GM12878 (cell line): Measurements from ENCODE around the gene CD151. TPM values are rescaled to one million over a fixed set of nuclear protein-coding genes. Genes with fewer than 3 reads are reported as not detected.

Experiments used
- ATAC-seq: fragments of 200-7000 bp; cut with Tn5 transposase; 3 replicates; pipeline ENCODE4 v1.9.1; 2020; ENCODE audit warnings: mild to moderate bottlenecking, moderate library complexity
- Bru-seq: library from RNA; stranded (reverse); fragments of 400-500 nt; gene quantifications from one replicate; lab custom pipeline; 2021; lab: Mats Ljungman, UMichigan
- BruChase-seq, 2 experiments: library from RNA; stranded (reverse); fragments of 400-500 nt; gene quantifications; one replicate each; lab custom pipeline; 2021; lab: Mats Ljungman, UMichigan
- BruUV-seq: library from RNA; stranded (reverse); fragments of 400-500 nt; replicated peaks from 2 replicates; lab custom pipeline; 2021; lab: Mats Ljungman, UMichigan
- CTCF ChIA-PET: fragments of 300-600 bp; sonication (Branson Sonifier 250); formaldehyde crosslinking; extraction: SDS; loops from one replicate; lab custom pipeline; 2021; ENCODE audit warnings: inconsistent platforms; lab: Yijun Ruan, JAX
- POLR2A ChIA-PET: fragments of 350-600 bp; formaldehyde crosslinking; extraction: SDS; loops from one replicate; lab custom pipeline; 2021; ENCODE audit warnings: inconsistent platforms; lab: Charles Lee
- RAD21 ChIA-PET: fragments of 300-600 bp; sonication (Branson Sonifier 250); formaldehyde crosslinking; loops from one replicate; lab custom pipeline; 2023; ENCODE audit warnings: antibody characterized with exemption; ENCODE audit not compliant: unreplicated experiment; lab: Charles Lee
- SMC1A ChIA-PET: fragments of 300-600 bp; sonication (Branson Sonifier 250); formaldehyde crosslinking; loops from one replicate; lab custom pipeline; 2023; ENCODE audit not compliant: unreplicated experiment, uncharacterized antibody; lab: Charles Lee
- DNase-seq: peaks from one replicate; pipeline ENCODE4 v3.0.0-alpha.2; 2011; ENCODE audit warnings: low read depth, low spot score
- FAIRE-seq: peaks from 3 replicates; lab custom pipeline; 2011; peaks lifted over from hg19 to GRCh38; lab: Jason Lieb, UNC
- H2AFZ ChIP-seq: 2 replicates; pipeline ENCODE4 v1.6.0; 2011; ENCODE audit warnings: low read depth, low read length, control low read depth; ENCODE audit not compliant: control insufficient read depth
- H3K27ac ChIP-seq: 2 replicates; pipeline ENCODE4 v1.5.1; 2011; ENCODE audit warnings: control low read depth; ENCODE audit not compliant: control insufficient read depth, insufficient read depth
- H3K27me3 ChIP-seq, 2 experiments: replicated peaks in 1 of 2; 2 replicates each; pipeline versions ENCODE4 v1.6.0 to v1.6.1; 2011; ENCODE audit warnings: low read length in 1 of 2; ENCODE audit not compliant: control insufficient read depth in 2 of 2, insufficient read depth in 2 of 2
- H3K36me3 ChIP-seq, 2 experiments: 2 replicates each; pipeline ENCODE4 v1.5.1; 2011; ENCODE audit warnings: low read length in 1 of 2; ENCODE audit not compliant: control insufficient read depth in 2 of 2, insufficient read depth in 2 of 2
- H3K4me1 ChIP-seq: 2 replicates; pipeline ENCODE4 v1.6.1; 2011; ENCODE audit warnings: mild to moderate bottlenecking, low read length, moderate library complexity, mixed read lengths; ENCODE audit not compliant: control insufficient read depth, insufficient read depth
- H3K4me2 ChIP-seq: 2 replicates; pipeline ENCODE4 v1.6.0; 2011; ENCODE audit warnings: control low read depth; ENCODE audit not compliant: control insufficient read depth, insufficient read depth
- H3K4me3 ChIP-seq: fragments of 200-600 bp; sonication (generic); 2 replicates; pipeline ENCODE4 v1.5.1; 2016
- H3K79me2 ChIP-seq: 2 replicates; pipeline ENCODE4 v1.6.0; 2011; ENCODE audit warnings: low read length; ENCODE audit not compliant: control insufficient read depth, insufficient read depth
- H3K9ac ChIP-seq: 2 replicates; pipeline ENCODE4 v1.8.0; 2011; ENCODE audit warnings: low read length, control low read depth, mixed read lengths; ENCODE audit not compliant: control insufficient read depth, insufficient read depth
- H3K9me3 ChIP-seq: replicated peaks from 3 replicates; pipeline ENCODE4 v1.5.1; 2011; ENCODE audit warnings: mild to moderate bottlenecking, low read length; ENCODE audit not compliant: control insufficient read depth, insufficient read depth
- H4K20me1 ChIP-seq: 2 replicates; pipeline ENCODE4 v1.6.0; 2011; ENCODE audit not compliant: control insufficient read depth, insufficient read depth
- ETV6 ChIP-seq, 2 experiments: fragments of 450-650 bp in 1 of 2; IDR thresholded peaks in 1 of 2; conservative IDR thresholded peaks in 1 of 2; 2 replicates each; pipeline ENCODE4 v1.6.1; 2014; ENCODE audit warnings: antibody characterized with exemption in 1 of 2, borderline replicate concordance in 1 of 2, low read depth in 1 of 2, mild to moderate bottlenecking in 1 of 2, moderate library complexity in 1 of 2
- EZH2 ChIP-seq: IDR thresholded peaks from 2 replicates; pipeline ENCODE4 v1.6.1; 2012; ENCODE audit warnings: low read depth, mild to moderate bottlenecking, control low read depth, inconsistent platforms, low read length, borderline replicate concordance; ENCODE audit not compliant: control insufficient read depth
- IRF5 ChIP-seq: fragments of 450-650 bp; IDR thresholded peaks from 2 replicates; pipeline ENCODE4 v1.6.1; 2017; ENCODE audit warnings: borderline replicate concordance
- JUNB ChIP-seq: IDR thresholded peaks from 2 replicates; pipeline ENCODE4 v1.6.1; 2016; ENCODE audit warnings: antibody characterized with exemption, mild to moderate bottlenecking
- NBN ChIP-seq: fragments of 450-650 bp; IDR thresholded peaks from 2 replicates; pipeline ENCODE4 v1.6.1; 2016
- NFYA ChIP-seq: IDR thresholded peaks from 2 replicates; pipeline ENCODE4 v1.6.1; 2011; ENCODE audit warnings: low read depth, mild to moderate bottlenecking, low read length, improper control_type of control experiment, borderline replicate concordance
- NR2F1 ChIP-seq: fragments of 450-650 bp; conservative IDR thresholded peaks from 2 replicates; pipeline ENCODE4 v1.6.1; 2017; ENCODE audit warnings: mild to moderate bottlenecking
- NRF1 ChIP-seq: conservative IDR thresholded peaks from 2 replicates; pipeline ENCODE4 v1.6.1; 2011; ENCODE audit warnings: mild to moderate bottlenecking, low read depth, low read length, improper control_type of control experiment
- PAX8 ChIP-seq: fragments of 450-650 bp; IDR thresholded peaks from 2 replicates; pipeline ENCODE4 v1.6.1; 2017; ENCODE audit warnings: mild to moderate bottlenecking, moderate library complexity
- PKNOX1 ChIP-seq: fragments of 450-650 bp; IDR thresholded peaks from 2 replicates; pipeline ENCODE4 v1.6.1; 2016; ENCODE audit warnings: mild to moderate bottlenecking
- RBBP5 ChIP-seq: fragments of 200-600 bp; sonication (generic); conservative IDR thresholded peaks from 2 replicates; pipeline ENCODE4 v1.6.1; 2016
- ZNF592 ChIP-seq: fragments of 450-650 bp; IDR thresholded peaks from 2 replicates; pipeline ENCODE4 v1.6.1; 2017; ENCODE audit warnings: mild to moderate bottlenecking, moderate library complexity
- ZZZ3 ChIP-seq: IDR thresholded peaks from 2 replicates; pipeline ENCODE4 v1.6.1; 2011; ENCODE audit warnings: low read depth; ENCODE audit not compliant: control insufficient read depth, insufficient read length
- WGBS: methylation state at CpG from one replicate; pipeline ENCODE4 v1.1.6; 2016; ENCODE audit warnings: low lambda C conversion rate; ENCODE audit not compliant: insufficient replicate concordance, insufficient coverage; ENCODE audit errors: missing lambda C conversion rate; 5-methylcytosine and 5-hydroxymethylcytosine counted together
- in situ Hi-C: fragments of 300-500 bp; cut with MboI; formaldehyde crosslinking; loops from 9 replicates; pipeline ENCODE4 v1.14.3; 2018; ENCODE audit warnings: mixed read lengths
- intact Hi-C: fragments of 100-400 bp; cut with micrococcal nuclease; formaldehyde crosslinking; loops from one replicate; pipeline ENCODE4 v1.14.2; 2022; ENCODE audit not compliant: unreplicated experiment
- long read RNA-seq, 2 experiments: library from polyadenylated mRNA; unstranded; transcript quantifications; one replicate each; pipeline ENCODE4 v2.0.0, GENCODE V29; 2019 to 2020
- polyA minus RNA-seq, 3 experiments: library from RNA; depleted of rRNA, polyadenylated mRNA; stranded (reverse); fragments of >200 nt; gene quantifications; 2 replicates each; pipeline ENCODE4 v1.2.3, GENCODE V29; 2011
- polyA plus RNA-seq, 11 experiments: library from polyadenylated mRNA; depleted of rRNA in 4 of 11; unstranded in 6 of 11; stranded (reverse) in 5 of 11; fragments of >200 nt; fragmentation: Nextera tagmentation in 4 of 11; fragmentation: Illumina TruSeq in 1 of 11; extraction: Ambion mirVana in 4 of 11; extraction: Trizol in 1 of 11; gene quantifications; 1 replicate in 1 of 11; 2 replicates in 10 of 11; pipeline versions ENCODE4 v1.2.1 to v1.2.3, GENCODE V29; 2011 to 2016; ENCODE audit warnings: inconsistent platforms in 2 of 11, missing spikeins in 2 of 11, low read depth in 1 of 11
- total RNA-seq, 4 experiments: library from RNA; depleted of rRNA in 3 of 4; stranded (reverse); fragments of >200 nt in 3 of 4; fragmentation: Illumina TruSeq in 1 of 4; extraction: Trizol in 1 of 4; gene quantifications; 2 replicates each; pipeline versions ENCODE4 v1.2.1 to v1.2.3, GENCODE V29; 2013 to 2021

The CD151 gene
- 31.6 and 37.0 TPM in 2 replicates for total RNA-seq (2013; cell fraction: nucleolus; rRNA removed)
- total RNA-seq (2014; rRNA removed) = 26.2 and 37.1 TPM in 2 replicates
- total RNA-seq (2014; rRNA removed; fragmentation: Illumina TruSeq; extraction: Trizol) = 11.1 and 17.6 TPM in 2 replicates
- total RNA-seq (2021) = 28.6 and 31.7 TPM in 2 replicates
- polyA plus RNA-seq (2011; ENCODE audit: low read depth) = 11.6 TPM
- polyA plus RNA-seq (2011; rRNA removed) = 19.9 and 39.6 TPM in 2 replicates
- 55.0 and 67.3 TPM in 2 replicates for polyA plus RNA-seq (2011; cell fraction: cytosol; rRNA removed)
- polyA plus RNA-seq (2011; cell fraction: nucleus; rRNA removed) = 150 and 186 TPM in 2 replicates
- 30.4 and 30.5 TPM in 2 replicates for polyA plus RNA-seq (2012)
- 1.5 and 9.4 TPM in 2 replicates for polyA plus RNA-seq (2014; fragmentation: Illumina TruSeq; extraction: Trizol)
- 1 to 10 TPM in 1 of 2 experiments, under 1 TPM in 1; 0.52 to 1.4 TPM for polyA plus RNA-seq (2014; fragmentation: Nextera tagmentation; extraction: Ambion mirVana)
- polyA plus RNA-seq (2014; rRNA removed) = 40.1 and 41.7 TPM in 2 replicates
- 10 to 100 TPM in 1 of 2 experiments, 1 to 10 TPM in 1; 9.4 to 11.7 TPM for polyA plus RNA-seq (2016; fragmentation: Nextera tagmentation; extraction: Ambion mirVana)
- 32.0 and 60.1 TPM in 2 replicates for polyA minus RNA-seq (2011; rRNA and poly(A)+ RNA removed)
- polyA minus RNA-seq (2011; cell fraction: cytosol; rRNA and poly(A)+ RNA removed) = 19.9 and 21.7 TPM in 2 replicates
- 35.8 and 46.4 TPM in 2 replicates for polyA minus RNA-seq (2011; cell fraction: nucleus; rRNA and poly(A)+ RNA removed)
- percentile 49 among the genes with signal in this experiment for Bru-seq, nascent RNA
- BruChase-seq, experiment 1, labeled RNA remaining after a 6-hour chase = percentile 56 among the genes with signal in this experiment
- percentile 51 among the genes with signal in this experiment for BruChase-seq, experiment 2, labeled RNA remaining after a 2-hour chase
- long read RNA-seq, experiment 1, partial matches to known transcripts = 2 of 2 reads
- long read RNA-seq, experiment 1, other reads (novel, unspliced or antisense) = 0 of 2 reads
- long read RNA-seq, experiment 2 = 0 reads

- Histone ChIP-seq H3K9me3 (no peaks in the 10 kb centered on the region), H3K4me1 (peaks cover 40% of the 10 kb centered on the region), H2AFZ (peak within 1 kb of the TSS; percentile 67), H3K27me3 (no peaks in the 10 kb centered on the region; a peak in 3 of 4 replicates), H3K79me2 (no peaks in the 10 kb centered on the region), H3K4me3 (peak within 1 kb of the TSS; percentile 74), H3K9ac (peak within 1 kb of the TSS; percentile 44; the same call in 1 of the 2 replicates), H3K4me2 (peak within 1 kb of the TSS; percentile 89), H4K20me1 (no peaks in the 10 kb centered on the region), H3K36me3 (peaks cover 0 to 4% of the 10 kb centered on the region in 2 experiments; a peak in 2 of 4 replicates), H3K27ac (no peak within 1 kb of the TSS)
- SMC1A ChIA-PET = interaction anchor here (0.6 kb wide), 1 partner anchor 21 kb away, joined by 3 read pairs; no protein-coding TSS in a partner anchor
- 7% methylated on average over 37 of the region's 67 CpGs for WGBS
- FAIRE-seq (no peak), ATAC-seq (peak; percentile 52), DNase-seq (no peak)
- RAD21 ChIA-PET = interaction anchor here (0.6 to 1.2 kb wide), 3 partner anchors 11 to 26 kb away, joined by 3 to 9 read pairs (median 5); partner anchors contain the start of gene TSPAN4
- POLR2A ChIA-PET = interaction anchor here (0.6 to 1.5 kb wide), 4 partner anchors 13 to 48 kb away, joined by 3 to 5 read pairs (median 4); partner anchors contain the start of gene PNPLA2
- BruUV-seq = no TSS peak
- in situ Hi-C loops = no loop called here
- CTCF ChIA-PET = no interaction called here
- intact Hi-C loops = no loop called here
- TF ChIP-seq EZH2 (no peak), NFYA (no peak), NR2F1 (0 out of 2 replicates have a peak, but pooled peaks have one; percentile 14), ZZZ3 (no peak), RBBP5 (no peak), NRF1 (no peak), PKNOX1 (no peak), NBN (no peak), JUNB (no peak), ZNF592 (no peak), ETV6 (conservative IDR thresholded peaks at IDR 0.05 in 1 of 2, IDR thresholded peaks at IDR 0.05 in 1 of 2; ENCODE audit: borderline replicate concordance in 1 of 2, low read depth in 1 of 2) (no peak), IRF5 (no peak), PAX8 (no peak)
Observed at GRCh38 chr11:832529-833113, at the start of gene CD151. CD151 (plus strand) TSS chr11:832952; CDS start chr11:836070, 3,118 bp downstream.
